Smooth muscle cell (in vitro differentiated cells): ENCODE results near the gene CCDC81. TPM values are rescaled to one million over a fixed set of nuclear protein-coding genes. Genes with fewer than 3 reads are reported as not detected.

Experiments used
- DNase-seq: peaks from one replicate; lab custom pipeline; 2025; ENCODE audit not compliant: unreplicated experiment; lab: John Stamatoyannopoulos, UW
- H2AFZ ChIP-seq: fragments of 200-600 bp; sonication (generic); 2 replicates; pipeline ENCODE4 v1.6.0; 2016; ENCODE audit warnings: antibody characterized with exemption, low read depth, mild to moderate bottlenecking
- H3F3A ChIP-seq: fragments of 200-600 bp; sonication (generic); 2 replicates; pipeline ENCODE4 v1.6.0; 2017; ENCODE audit warnings: antibody characterized with exemption, low read depth
- H3K27ac ChIP-seq: fragments of 200-600 bp; sonication (generic); 2 replicates; pipeline ENCODE4 v1.5.1; 2016; ENCODE audit warnings: low read depth, mild to moderate bottlenecking
- H3K27me3 ChIP-seq: fragments of 200-600 bp; sonication (generic); 2 replicates; pipeline ENCODE4 v1.6.1; 2016; ENCODE audit warnings: low read depth, mild to moderate bottlenecking
- H3K36me3 ChIP-seq: fragments of 200-600 bp; sonication (generic); 2 replicates; pipeline ENCODE4 v1.5.1; 2016; ENCODE audit warnings: low read depth
- H3K4me1 ChIP-seq: fragments of 200-600 bp; sonication (generic); 2 replicates; pipeline ENCODE4 v1.5.1; 2016; ENCODE audit warnings: low read depth
- H3K4me2 ChIP-seq: fragments of 200-600 bp; sonication (generic); 2 replicates; pipeline ENCODE4 v1.6.0; 2016; ENCODE audit warnings: mild to moderate bottlenecking
- H3K4me3 ChIP-seq: fragments of 200-600 bp; sonication (generic); 2 replicates; pipeline ENCODE4 v1.5.1; 2016; ENCODE audit warnings: mild to moderate bottlenecking
- H3K79me2 ChIP-seq: fragments of 200-600 bp; sonication (generic); 2 replicates; pipeline ENCODE4 v1.6.0; 2016; ENCODE audit warnings: low read depth, mild to moderate bottlenecking
- H3K9ac ChIP-seq: fragments of 200-600 bp; sonication (generic); 2 replicates; pipeline ENCODE4 v1.6.0; 2016; ENCODE audit warnings: low read depth
- H3K9me3 ChIP-seq: fragments of 200-600 bp; sonication (generic); replicated peaks from 2 replicates; pipeline ENCODE4 v1.5.1; 2016; ENCODE audit warnings: low read depth
- H4K20me1 ChIP-seq: fragments of 200-600 bp; sonication (generic); 2 replicates; pipeline ENCODE4 v1.6.0; 2016; ENCODE audit warnings: low read depth
- CTCF ChIP-seq: fragments of 200-600 bp; sonication (generic); IDR thresholded peaks from 2 replicates; pipeline ENCODE4 v1.5.1; 2017; ENCODE audit warnings: borderline replicate concordance, mild to moderate bottlenecking, antibody characterized with exemption; ENCODE audit not compliant: insufficient read depth, poor library complexity, severe bottlenecking
- WGBS: methylation state at CpG from one replicate; pipeline ENCODE4 v1.1.7; 2016; ENCODE audit warnings: low lambda C conversion rate; 5-methylcytosine and 5-hydroxymethylcytosine counted together
- polyA plus RNA-seq: library from polyadenylated mRNA; unstranded; fragments of >200 nt; fragmentation: Nextera tagmentation; extraction: Ambion mirVana; gene quantifications from 2 replicates; pipeline ENCODE4 v1.2.1, GENCODE V29; 2016
- total RNA-seq: library from RNA; depleted of rRNA; stranded (reverse); fragments of >200 nt; gene quantifications from 2 replicates; pipeline ENCODE4 v1.2.3, GENCODE V29; 2014

The CCDC81 gene
- total and polyA plus RNA-seq, 2 experiments from 2014 or later = 4.8 to 9.8 TPM

DNA sequence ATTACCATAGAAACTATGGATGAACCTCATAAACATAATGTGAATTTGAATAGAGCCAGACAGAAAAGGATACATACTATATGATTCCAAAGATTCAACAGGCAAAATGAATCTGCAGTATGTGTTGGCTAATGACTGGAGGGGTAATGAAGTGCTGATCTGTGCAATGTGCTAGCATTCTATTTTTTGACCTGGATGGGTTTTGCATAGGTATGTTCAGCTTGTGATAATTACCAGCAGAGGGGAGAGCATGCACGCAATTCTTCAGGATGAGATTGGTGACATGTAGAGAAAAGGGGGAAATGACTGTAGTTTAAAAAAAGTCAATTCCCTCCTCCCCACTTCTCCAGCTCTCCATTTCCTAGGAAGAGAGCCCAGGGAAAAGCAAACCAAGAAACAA is 618 bp upstream of the CCDC81 start:
- no peak overlapping the region for H3K27ac ChIP-seq
- H4K20me1 ChIP-seq = no peaks in the 10 kb centered on the region
- H3K4me2 ChIP-seq = peak overlapping the region; percentile 62
- peaks cover 8% of the 10 kb centered on the region for H3F3A ChIP-seq
- H3K27me3 ChIP-seq = no peaks in the 10 kb centered on the region
- H3K79me2 ChIP-seq = no peaks in the 10 kb centered on the region
- H3K4me3 ChIP-seq = peak overlapping the region; percentile 11
- DNase-seq = no peak
- no peaks in the 10 kb centered on the region for H3K9me3 ChIP-seq
- H3K4me1 ChIP-seq = no peaks in the 10 kb centered on the region
- H2AFZ ChIP-seq = no peak overlapping the region
- no peak for TF ChIP-seq CTCF
- WGBS = 50% methylated on average over 1 of the region's 1 CpG
- H3K36me3 ChIP-seq = no peaks in the 10 kb centered on the region
- H3K9ac ChIP-seq = no peak overlapping the region

GRCh38 chr11:86377972-86378371 is 3.3 kb downstream of the CCDC81 start:
- H2AFZ ChIP-seq = no peak overlapping the region
- no peaks in the 10 kb centered on the region for H4K20me1 ChIP-seq
- H3K27ac ChIP-seq = no peak overlapping the region
- no peak overlapping the region for H3K4me2 ChIP-seq
- H3K9ac ChIP-seq = no peak overlapping the region
- DNase-seq = no peak
- no peak for TF ChIP-seq CTCF
- H3K4me1 ChIP-seq = no peaks in the 10 kb centered on the region
- H3F3A ChIP-seq = no peaks in the 10 kb centered on the region
- no peaks in the 10 kb centered on the region for H3K9me3 ChIP-seq
- H3K36me3 ChIP-seq = no peaks in the 10 kb centered on the region
- no peak overlapping the region for H3K4me3 ChIP-seq
- H3K79me2 ChIP-seq = no peaks in the 10 kb centered on the region
- no peaks in the 10 kb centered on the region for H3K27me3 ChIP-seq

GRCh38 chr11:86380295-86381059 is 5.8 kb downstream of the CCDC81 start:
- no peak for DNase-seq
- Histone ChIP-seq H3K9me3 (no peaks in the 10 kb centered on the region), H3K79me2 (no peaks in the 10 kb centered on the region), H3K27me3 (no peaks in the 10 kb centered on the region), H2AFZ (no peak overlapping the region), H3K4me2 (no peak overlapping the region), H3K27ac (no peak overlapping the region), H3F3A (no peaks in the 10 kb centered on the region), H4K20me1 (no peaks in the 10 kb centered on the region), H3K36me3 (no peaks in the 10 kb centered on the region), H3K9ac (no peak overlapping the region), H3K4me3 (no peak overlapping the region), H3K4me1 (no peaks in the 10 kb centered on the region)
- 88% methylated on average over 2 of the region's 2 CpGs for WGBS
- no peak for TF ChIP-seq CTCF
